NCI-H82 treated with DMSO at 0.1 percent for 48 hours (cell line): ENCODE data around the gene FBXL16.
"Not testable (repeated sequence)": the region's sequence is repeated elsewhere in the genome, so short reads cannot be mapped to it uniquely, and the experiment has no call there.

Source experiments
- DNase-seq: peaks from one replicate; lab custom pipeline; 2025; ENCODE audit not compliant: unreplicated experiment; lab: John Stamatoyannopoulos, UW

The FBXL16 gene, protein sequence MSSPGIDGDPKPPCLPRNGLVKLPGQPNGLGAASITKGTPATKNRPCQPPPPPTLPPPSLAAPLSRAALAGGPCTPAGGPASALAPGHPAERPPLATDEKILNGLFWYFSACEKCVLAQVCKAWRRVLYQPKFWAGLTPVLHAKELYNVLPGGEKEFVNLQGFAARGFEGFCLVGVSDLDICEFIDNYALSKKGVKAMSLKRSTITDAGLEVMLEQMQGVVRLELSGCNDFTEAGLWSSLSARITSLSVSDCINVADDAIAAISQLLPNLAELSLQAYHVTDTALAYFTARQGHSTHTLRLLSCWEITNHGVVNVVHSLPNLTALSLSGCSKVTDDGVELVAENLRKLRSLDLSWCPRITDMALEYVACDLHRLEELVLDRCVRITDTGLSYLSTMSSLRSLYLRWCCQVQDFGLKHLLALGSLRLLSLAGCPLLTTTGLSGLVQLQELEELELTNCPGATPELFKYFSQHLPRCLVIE

GRCh38 chr16:705431-706188, at the start of gene FBXL16:
Gene FBXL16 (minus strand): TSS chr16:705801. CDS start chr16:697405, 8,396 bp downstream.
- DNase-seq: no peak

GRCh38 chr16:754656-755055, 49.1 kb upstream of the FBXL16 start:
- no peak for DNase-seq

DNA sequence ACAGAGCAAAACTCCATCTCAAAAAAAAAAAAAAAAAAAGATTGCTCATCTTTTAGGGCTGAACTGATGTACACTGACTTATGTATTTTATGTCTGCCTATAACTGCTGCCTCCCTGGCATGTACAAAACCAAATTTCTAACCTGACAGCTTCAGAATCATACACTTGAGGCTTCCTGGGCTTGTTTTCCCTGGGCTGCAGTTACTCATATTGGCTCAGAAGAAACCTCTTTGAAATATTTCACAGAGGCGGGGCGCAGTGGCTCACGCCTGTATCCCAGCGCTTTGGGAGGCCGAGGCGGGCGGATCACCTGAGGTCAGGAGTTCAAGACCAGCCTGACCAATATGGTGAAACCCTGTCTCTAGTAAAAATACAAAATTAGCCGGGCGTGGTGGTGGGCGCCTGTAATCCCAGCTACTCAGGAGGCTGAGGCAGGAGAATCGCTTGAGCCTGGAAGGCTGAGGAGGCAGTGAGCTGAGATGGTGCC, 48.6 kb upstream of the FBXL16 start:
- DNase-seq: not testable (repeated sequence)

- no peak for DNase-seq
These were observed 46.4 kb upstream of the FBXL16 start for GRCh38 chr16:752007-752312.

- DNase-seq: peak; percentile 18
These were observed 45.8 kb upstream of the FBXL16 start for GRCh38 chr16:751152-752006.

- DNase-seq: no peak
These were observed 44.9 kb upstream of the FBXL16 start for GRCh38 chr16:750485-750884.

DNA sequence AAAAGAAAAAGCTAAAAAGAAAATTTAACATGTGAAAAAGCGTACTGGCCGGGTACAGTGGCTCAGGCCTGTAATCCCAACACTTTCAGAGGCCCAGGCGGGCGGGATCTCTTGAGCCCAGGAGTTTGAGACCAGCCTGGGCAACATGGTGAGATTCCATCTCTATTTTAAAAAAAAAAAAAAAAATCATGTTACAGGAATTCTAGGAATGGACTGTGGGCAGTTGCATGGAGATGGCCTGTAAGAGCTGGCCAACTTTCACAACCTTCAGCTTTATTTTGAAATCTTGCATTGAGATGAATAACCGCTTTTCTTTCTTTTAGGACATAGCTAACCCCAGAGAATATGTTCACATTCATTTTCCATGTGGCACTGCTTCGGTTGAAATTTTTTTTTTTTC, 43.4 kb upstream of the FBXL16 start:
- no peak for DNase-seq

- no peak for DNase-seq
These were observed 42.6 kb upstream of the FBXL16 start for GRCh38 chr16:747978-748746.

DNA sequence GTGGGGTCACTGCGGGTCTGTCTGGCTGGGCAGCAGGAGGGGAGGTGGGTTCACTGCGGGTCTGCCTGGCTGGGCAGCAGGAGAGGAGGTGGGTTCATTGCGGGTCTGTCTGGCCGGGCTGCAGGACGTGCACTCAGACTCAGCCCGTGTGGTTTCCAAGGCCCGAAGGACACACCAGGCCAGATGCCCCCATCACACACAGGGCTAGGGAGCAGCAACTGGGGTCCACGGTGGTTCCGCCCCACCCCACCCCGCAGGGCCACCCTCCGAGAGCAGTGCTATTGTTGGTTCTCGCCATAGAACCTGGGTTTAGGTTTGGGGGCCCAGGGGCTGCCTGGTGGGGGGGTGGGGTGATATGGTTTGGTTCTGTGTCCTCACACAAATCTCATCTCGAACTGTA, 41.0 kb upstream of the FBXL16 start:
- no peak for DNase-seq

GRCh38 chr16:745739-746138, 40.1 kb upstream of the FBXL16 start:
- no peak for DNase-seq

- DNase-seq: no peak
These were observed 38.3 kb upstream of the FBXL16 start for GRCh38 chr16:743794-744500.

DNA sequence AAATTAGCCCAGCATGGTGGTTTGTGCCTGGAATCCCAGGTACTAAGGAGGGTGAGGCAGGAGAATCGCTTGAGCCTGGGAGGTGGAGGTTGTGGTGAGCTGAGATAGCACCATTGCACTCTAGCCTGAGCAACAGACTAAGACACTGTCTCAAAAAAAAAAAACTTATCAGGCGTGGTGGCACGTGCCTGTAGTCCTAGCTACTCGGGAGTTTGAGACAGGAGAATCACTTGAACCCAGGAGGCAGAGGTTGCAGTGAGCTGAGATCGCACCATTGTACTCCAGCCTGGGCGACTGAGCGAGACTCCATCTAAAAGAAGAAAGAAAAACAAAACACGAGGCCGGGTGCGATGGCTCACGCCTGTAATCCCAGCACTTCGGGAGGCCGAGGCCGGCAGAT, 37.3 kb upstream of the FBXL16 start:
- DNase-seq: not testable (repeated sequence)

DNA sequence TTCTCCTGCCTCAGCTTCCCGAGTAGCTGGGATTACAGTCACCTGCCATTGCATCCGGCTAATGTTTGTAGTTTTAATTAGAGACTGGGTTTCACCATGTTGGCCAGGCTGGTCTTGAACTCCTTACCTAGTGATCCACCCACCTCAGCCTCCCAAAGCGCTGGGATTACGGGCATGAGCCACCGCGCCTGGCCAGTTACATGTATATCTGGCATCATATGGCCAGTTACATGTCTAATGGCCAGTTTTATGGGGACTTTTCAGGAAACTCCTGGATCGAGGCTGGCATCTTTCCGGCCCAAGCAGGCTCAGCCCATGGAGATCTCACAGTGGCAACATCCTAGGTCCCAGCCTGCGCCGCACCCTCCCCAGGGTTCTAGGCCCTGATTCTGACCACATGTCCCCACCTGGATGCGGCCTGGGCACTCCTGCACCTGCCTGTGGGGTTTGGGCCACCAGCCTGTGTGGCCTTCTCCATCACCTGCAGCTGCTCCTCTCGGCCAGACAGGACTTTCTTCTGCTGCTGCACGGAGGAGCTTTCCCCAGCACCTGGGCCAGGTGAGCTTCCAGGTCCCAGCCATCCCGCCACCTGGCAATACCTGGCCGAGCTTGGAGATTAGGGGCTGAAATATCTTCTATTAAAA, 36.5 kb upstream of the FBXL16 start:
- no peak for DNase-seq

DNA sequence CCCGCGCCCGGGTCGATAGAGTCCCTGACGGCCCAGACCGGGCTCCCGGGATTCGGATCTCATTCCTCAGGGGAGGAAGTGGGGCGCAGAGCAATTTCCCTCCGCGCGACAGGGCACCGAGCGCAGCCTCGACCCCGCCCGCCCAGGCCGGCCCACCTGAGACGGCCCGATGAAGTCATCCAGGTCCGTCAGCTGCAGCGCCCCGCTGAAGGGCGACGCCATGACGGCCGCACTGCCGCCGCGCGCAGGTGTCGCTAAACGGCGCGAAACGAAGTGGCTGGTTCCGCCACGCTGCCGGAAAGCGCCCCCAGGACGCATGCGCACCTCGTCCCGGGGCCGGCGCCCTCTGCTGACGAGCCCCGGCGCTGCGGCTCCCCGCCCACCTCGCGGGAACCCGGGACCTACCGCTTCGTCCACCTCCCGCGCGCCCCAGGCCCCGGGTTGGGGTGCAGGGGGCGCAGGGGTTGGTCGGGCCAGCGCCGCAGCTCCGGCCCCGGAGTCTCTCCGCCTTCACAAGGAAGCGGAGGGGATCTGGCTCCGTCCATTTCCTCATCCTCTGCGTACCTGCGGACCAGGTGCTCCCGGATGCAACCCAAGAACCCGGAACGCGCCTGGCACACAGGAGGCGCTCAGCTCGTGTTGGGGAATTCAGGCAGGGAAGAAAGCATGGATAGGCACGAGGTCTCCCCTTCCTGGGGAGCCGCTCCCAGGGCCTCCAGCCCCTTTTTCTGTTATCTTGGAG, 35.3 kb upstream of the FBXL16 start, which contains the start of gene CIAO3:
TSS of gene CIAO3 (minus strand) at position 234 of the 742 bp plus-strand sequence. CDS start at position 222, 12 bp downstream.
- peak; percentile 16 for DNase-seq

DNA sequence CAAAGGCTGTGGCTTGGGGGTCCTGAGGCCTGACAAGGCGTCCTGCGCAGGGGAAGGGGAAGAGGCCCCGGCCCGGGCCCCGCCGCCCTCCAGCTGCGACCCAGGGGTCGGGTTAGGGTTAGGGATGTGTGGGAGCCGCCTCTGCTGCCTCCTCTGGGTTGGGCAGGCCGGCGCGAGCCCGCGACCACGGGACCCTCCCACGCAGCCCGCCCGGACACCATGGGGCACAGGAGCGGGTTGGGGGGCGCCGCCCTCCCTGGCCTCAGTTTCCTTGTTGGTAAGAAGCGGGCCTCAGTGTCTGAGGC, 34.8 kb upstream of the FBXL16 start:
- DNase-seq: no peak

DNA sequence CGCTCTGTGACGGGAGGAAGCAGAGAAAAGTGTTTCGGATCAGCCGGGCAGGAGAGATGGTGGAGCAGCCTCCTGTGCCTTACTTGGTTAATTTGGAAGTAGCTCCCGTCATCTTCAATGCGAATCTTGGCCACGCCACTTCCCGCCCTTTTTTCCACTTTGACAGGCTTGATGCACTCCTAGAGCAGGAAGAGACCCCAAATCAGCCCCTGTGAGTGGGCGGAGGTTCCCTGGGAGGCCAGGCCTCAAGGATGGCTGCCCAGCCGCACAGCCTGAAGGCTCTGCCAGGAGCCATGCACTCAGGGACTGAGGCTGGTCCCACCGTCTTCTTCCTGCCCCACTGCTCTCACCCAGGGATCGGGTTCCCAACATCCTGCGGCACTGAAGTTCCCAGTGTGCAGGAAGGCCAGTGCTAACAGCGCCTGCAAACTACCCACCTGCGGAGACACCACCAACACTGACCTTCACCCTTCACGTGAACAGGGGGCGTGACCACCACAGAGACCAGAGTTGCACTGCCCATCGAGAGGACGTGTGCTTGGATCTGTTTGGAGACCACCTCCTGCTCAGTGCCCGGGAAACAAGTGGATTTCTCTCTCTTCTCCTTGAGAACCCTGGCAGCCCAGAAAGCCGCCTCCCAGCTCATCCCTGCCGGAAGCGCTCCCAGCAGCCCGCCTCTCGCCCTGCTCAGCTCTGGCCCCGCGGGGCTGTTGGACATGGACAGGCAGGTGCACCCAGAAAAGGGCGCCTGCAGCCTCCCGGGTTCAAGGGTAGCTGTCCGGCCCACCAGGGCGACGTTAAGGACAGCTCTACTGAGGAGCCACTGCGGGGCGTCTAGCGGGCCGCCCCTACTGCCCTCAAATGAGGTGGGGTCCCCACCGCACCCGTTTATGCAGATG, 34.2 kb upstream of the FBXL16 start:
- DNase-seq: no peak

GRCh38 chr16:736936-737481, 31.4 kb upstream of the FBXL16 start:
- no peak for DNase-seq
